GM23248 (cell line): Measurements from ENCODE around the gene MYO7B.

Experiments used
- EZH2 ChIP-seq: fragments of 200-600 bp; sonication (generic); IDR thresholded peaks from 2 replicates; pipeline ENCODE4 v1.6.1; 2018; ENCODE audit warnings: antibody characterized with exemption, mild to moderate bottlenecking; ENCODE audit not compliant: insufficient read depth, poor library complexity, severe bottlenecking
- EZH2phosphoT487 ChIP-seq: fragments of 200-600 bp; sonication (generic); IDR thresholded peaks from 2 replicates; pipeline ENCODE4 v1.6.1; 2018; ENCODE audit warnings: antibody characterized with exemption, moderate library complexity, mild to moderate bottlenecking, low read depth; ENCODE audit not compliant: insufficient read depth

DNA sequence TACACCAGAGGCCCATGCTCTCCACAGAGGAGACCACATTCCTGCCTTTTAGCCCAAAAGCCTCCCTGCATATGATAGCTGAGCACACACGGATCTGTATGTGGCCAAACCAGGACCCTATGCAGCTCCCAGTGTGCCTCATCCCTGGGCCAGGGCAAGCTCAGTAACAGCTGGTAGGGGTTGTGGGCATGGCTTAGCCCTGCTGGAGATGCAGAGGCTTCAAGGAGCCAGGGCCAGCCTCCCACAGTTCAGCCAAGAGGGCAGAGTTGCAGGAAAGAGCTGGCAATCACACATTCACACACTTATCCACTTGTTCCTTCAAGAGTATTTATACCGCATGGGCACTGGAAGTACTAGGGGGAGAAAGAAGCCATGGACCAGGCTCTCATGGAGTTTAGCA lies 141.4 kb downstream of the MYO7B start:
- TF ChIP-seq EZH2 = no peak
- TF ChIP-seq EZH2phosphoT487 = no peak
